Panc1 (cell line): ENCODE data around the gene MYL5. TPM values are rescaled to one million over a fixed set of nuclear protein-coding genes. Genes with fewer than 3 reads are reported as not detected.

Experiments used
- ATAC-seq: fragments of 200-7000 bp; cut with Tn5 transposase; 2 replicates; pipeline ENCODE4 v1.9.1; 2020; ENCODE audit warnings: mild to moderate bottlenecking, moderate library complexity
- BruUV-seq: library from RNA; stranded (reverse); fragments of 400-500 nt; replicated peaks from 2 replicates; lab custom pipeline; 2021; lab: Mats Ljungman, UMichigan
- CTCF ChIA-PET: fragments of 300-600 bp; sonication (Branson Sonifier 250); formaldehyde crosslinking; loops from one replicate; lab custom pipeline; 2022; ENCODE audit warnings: antibody characterized with exemption; lab: Charles Lee
- POLR2A ChIA-PET: fragments of 300-600 bp; sonication (Branson Sonifier 250); formaldehyde crosslinking; loops from one replicate; lab custom pipeline; 2022; ENCODE audit warnings: antibody characterized with exemption; lab: Charles Lee
- DNase-seq: peaks from one replicate; pipeline ENCODE4 v3.0.0-alpha.2; 2010; ENCODE audit warnings: low read depth, low spot score
- H3K27ac ChIP-seq: 2 replicates; pipeline ENCODE4 v1.5.1; 2011; ENCODE audit warnings: mild to moderate bottlenecking, low read length, inconsistent platforms
- H3K27me3 ChIP-seq: fragments of 200-500 bp; sonication (Bioruptor generic); 2 replicates; pipeline ENCODE4 v1.6.0; 2014; ENCODE audit warnings: low read length, inconsistent platforms; ENCODE audit not compliant: control insufficient read depth, insufficient read depth
- H3K36me3 ChIP-seq: fragments of 200-500 bp; sonication (Bioruptor generic); 2 replicates; pipeline ENCODE4 v1.5.1; 2014; ENCODE audit warnings: inconsistent platforms, mild to moderate bottlenecking, low read length, moderate library complexity; ENCODE audit not compliant: control insufficient read depth, insufficient read depth
- H3K4me1 ChIP-seq: 2 replicates; pipeline ENCODE4 v1.5.1; 2011; ENCODE audit warnings: inconsistent platforms, mild to moderate bottlenecking, low read length, moderate library complexity; ENCODE audit not compliant: control insufficient read depth, insufficient read depth
- H3K4me3 ChIP-seq, 2 experiments: 2 replicates each; pipeline ENCODE4 v1.5.1; 2011 to 2012; ENCODE audit warnings: low read depth in 2 of 2, low read length in 2 of 2, mild to moderate bottlenecking in 2 of 2, inconsistent platforms in 1 of 2, moderate library complexity in 1 of 2
- H3K9me3 ChIP-seq: fragments of 200-500 bp; sonication (Bioruptor generic); 2 replicates; pipeline ENCODE4 v1.5.1; 2014; ENCODE audit warnings: low read depth, mild to moderate bottlenecking, inconsistent platforms, low read length, moderate library complexity; ENCODE audit not compliant: control insufficient read depth, insufficient read depth
- CTCF ChIP-seq: fragments of 450-650 bp; IDR thresholded peaks from 2 replicates; pipeline ENCODE4 v1.5.1; 2017; ENCODE audit warnings: mild to moderate bottlenecking
- POLR2AphosphoS5 ChIP-seq: IDR thresholded peaks from 2 replicates; pipeline ENCODE4 v1.6.1; 2012; ENCODE audit warnings: mild to moderate bottlenecking, low read depth, low read length, moderate library complexity
- REST ChIP-seq, 2 experiments: IDR thresholded peaks; 2 replicates each; pipeline ENCODE4 v1.6.1; 2011 to 2012; ENCODE audit warnings: low read depth in 2 of 2, control low read depth in 1 of 2, low read length in 1 of 2, mild to moderate bottlenecking in 1 of 2, moderate library complexity in 1 of 2; ENCODE audit not compliant: insufficient read depth in 1 of 2
- SIN3A ChIP-seq: IDR thresholded peaks from 2 replicates; pipeline ENCODE4 v1.6.1; 2012; ENCODE audit warnings: low read depth, mild to moderate bottlenecking, low read length, moderate library complexity, borderline replicate concordance; ENCODE audit not compliant: insufficient read depth
- TCF7L2 ChIP-seq: IDR thresholded peaks from 2 replicates; pipeline ENCODE4 v1.6.1; 2011; ENCODE audit warnings: mild to moderate bottlenecking, low read depth, low read length, inconsistent platforms
- in situ Hi-C: cut with HindIII; loops from 2 replicates; pipeline ENCODE4 v1.10.0; 2016; ENCODE audit warnings: low sequenced_read_pairs, low pct_unique_long_range_greater_than_20kb
- intact Hi-C: fragments of 100-400 bp; cut with micrococcal nuclease; formaldehyde crosslinking; loops from one replicate; pipeline ENCODE4 v1.10.0; 2022; ENCODE audit not compliant: unreplicated experiment
- total RNA-seq: library from RNA; stranded (reverse); gene quantifications from one replicate; pipeline ENCODE4 v1.2.1, GENCODE V29; 2021; ENCODE audit not compliant: unreplicated experiment

MYL5 gene
- total RNA-seq, 1 experiment from 2014 or later: 12.0 TPM

DNA sequence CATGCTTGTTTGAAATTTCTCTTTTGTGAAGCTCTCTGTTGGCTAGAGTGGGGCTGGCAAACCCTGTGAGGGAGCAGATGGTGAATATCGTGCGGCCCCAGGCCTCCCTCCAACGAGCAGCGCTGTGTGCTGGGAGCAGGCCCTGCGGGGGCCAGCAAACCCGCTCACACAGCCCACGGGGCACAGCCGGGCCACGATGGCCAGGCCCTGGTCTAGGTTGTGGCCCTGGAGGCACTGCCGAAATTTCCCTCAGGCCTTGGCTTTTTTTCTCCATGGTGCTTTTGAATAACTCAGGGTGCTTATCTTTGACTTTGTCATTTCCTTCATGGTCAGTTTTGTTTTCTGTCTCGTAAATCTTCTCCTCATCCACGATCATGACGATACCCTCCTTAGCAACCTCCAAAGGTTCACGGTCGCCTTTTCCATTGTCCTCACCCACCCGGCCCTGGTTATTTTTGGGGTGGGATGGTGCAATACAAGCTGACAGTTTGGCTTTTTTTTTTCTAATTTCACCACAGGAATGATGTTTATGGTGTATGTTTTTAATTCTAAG, 52.0 kb downstream of the MYL5 start:
- no peak overlapping the region for H3K27ac ChIP-seq
- no peaks in the 10 kb centered on the region for H3K9me3 ChIP-seq
- no peak for DNase-seq
- POLR2A ChIA-PET: no interaction called here
- no TSS peak for BruUV-seq
- in situ Hi-C loops (no loop called here), intact Hi-C loops (no loop called here)
- ATAC-seq: no peak
- CTCF ChIA-PET: no interaction called here
- no peaks in the 10 kb centered on the region for H3K36me3 ChIP-seq
- no peak overlapping the region for H3K4me3 ChIP-seq
- no peaks in the 10 kb centered on the region for H3K27me3 ChIP-seq
- peaks cover 7% of the 10 kb centered on the region; the same call in 1 of the 2 replicates for H3K4me1 ChIP-seq
- TF ChIP-seq SIN3A: no peak
- no peak for TF ChIP-seq TCF7L2
- no peak for TF ChIP-seq POLR2AphosphoS5
- TF ChIP-seq REST (IDR thresholded peaks at IDR 0.05; ENCODE audit: insufficient read depth in 1 of 2, low read depth in 2 of 2, low read length in 1 of 2): no peak
- no peak for TF ChIP-seq CTCF

GRCh38 chr4:726838-727237, 52.5 kb downstream of the MYL5 start:
- Histone ChIP-seq H3K27me3 (no peaks in the 10 kb centered on the region), H3K4me3 (no peak overlapping the region), H3K36me3 (no peaks in the 10 kb centered on the region), H3K4me1 (peaks cover 7% of the 10 kb centered on the region; the same call in 1 of the 2 replicates), H3K27ac (no peak overlapping the region), H3K9me3 (no peaks in the 10 kb centered on the region)
- TF ChIP-seq POLR2AphosphoS5 (no peak), TCF7L2 (no peak), CTCF (no peak), SIN3A (no peak), REST (IDR thresholded peaks at IDR 0.05; ENCODE audit: insufficient read depth in 1 of 2, low read depth in 2 of 2, low read length in 1 of 2) (no peak)
- DNase-seq (no peak), ATAC-seq (no peak)
- ChIA-PET CTCF (no interaction called here), POLR2A (no interaction called here)
- intact Hi-C loops (no loop called here), in situ Hi-C loops (no loop called here)
- no TSS peak for BruUV-seq
